Transverse colon (tissue), 3 donors: ENCODE results near the gene HAUS1.

Experiments used
- EP300 ChIP-seq: sonication (generic); formaldehyde crosslinking; IDR thresholded peaks from one replicate; pipeline ENCODE4 v1.6.1; 2017; ENCODE audit warnings: antibody characterized with exemption, low read depth
- POLR2AphosphoS5 ChIP-seq, 3 donors: sonication (generic); formaldehyde crosslinking; IDR thresholded peaks; one replicate each; pipeline ENCODE4 v1.6.1; 2016; ENCODE audit warnings: antibody characterized with exemption in 3 of 3

DNA sequence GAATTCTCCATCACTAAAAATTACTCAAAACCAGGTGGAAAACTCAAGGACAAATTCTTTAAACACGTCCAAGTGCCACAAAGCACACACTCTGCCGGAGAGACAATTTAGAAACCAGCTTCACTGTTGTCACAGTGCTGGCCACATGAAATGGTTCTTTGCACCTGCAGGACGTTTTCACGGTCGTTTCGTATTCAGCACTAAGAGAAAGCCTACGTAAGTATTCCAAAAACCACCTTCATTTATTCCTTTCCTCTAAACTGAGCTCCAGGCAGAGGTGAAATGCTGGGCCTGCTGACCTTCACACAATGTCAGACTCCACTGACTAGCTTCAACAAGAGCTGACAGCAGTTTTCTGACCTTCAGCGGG is 6.8 kb upstream of the HAUS1 start:
- TF ChIP-seq POLR2AphosphoS5 (IDR thresholded peaks at IDR 0.05), result no peak
- TF ChIP-seq EP300, result no peak
